CD8-positive, alpha-beta memory T cell (primary cell): ENCODE measurements around the gene LMF1. TPM values are rescaled to one million over a fixed set of nuclear protein-coding genes. Genes with fewer than 3 reads are reported as not detected.
A peak's percentile ranks its signal among the peaks of the same experiment; 100 is the strongest.
"Not testable (repeated sequence)": the region's sequence is repeated elsewhere in the genome, so short reads cannot be mapped to it uniquely, and the experiment has no call there.

Experiments used
- CTCF ChIA-PET: fragments of 350-600 bp; sonication (Branson Sonifier 250); formaldehyde crosslinking; loops from one replicate; lab custom pipeline; 2021; ENCODE audit warnings: antibody characterized with exemption; lab: Charles Lee
- POLR2A ChIA-PET: fragments of 350-600 bp; sonication (Branson Sonifier 250); formaldehyde crosslinking; loops from one replicate; lab custom pipeline; 2021; ENCODE audit warnings: antibody characterized with exemption; lab: Charles Lee
- DNase-seq, 5 donors: peaks; one replicate each; pipeline versions ENCODE4 v3.0.0 to v3.0.0-alpha.2; 2020 to 2022; ENCODE audit warnings: mixed read lengths in 1 of 5
- H3K27ac ChIP-seq: one replicate; pipeline ENCODE4 v1.7.0; 2013; ENCODE audit warnings: low read depth, mild to moderate bottlenecking, low read length, moderate library complexity
- H3K27me3 ChIP-seq: 2 replicates; pipeline ENCODE4 v1.7.0; 2013; ENCODE audit warnings: low read length, mild to moderate bottlenecking; ENCODE audit not compliant: insufficient read depth, poor library complexity, severe bottlenecking
- H3K36me3 ChIP-seq: 2 replicates; pipeline ENCODE4 v1.7.0; 2013; ENCODE audit warnings: mild to moderate bottlenecking, low read length, moderate library complexity; ENCODE audit not compliant: insufficient read depth
- H3K4me1 ChIP-seq: 2 replicates; pipeline ENCODE4 v1.7.0; 2013; ENCODE audit warnings: mild to moderate bottlenecking, low read length, moderate library complexity; ENCODE audit not compliant: insufficient read depth
- H3K4me3 ChIP-seq: 2 replicates; pipeline ENCODE4 v1.7.0; 2013; ENCODE audit warnings: mild to moderate bottlenecking, low read length
- H3K9me3 ChIP-seq: 2 replicates; pipeline ENCODE4 v1.7.0; 2013; ENCODE audit warnings: mild to moderate bottlenecking, low read length
- H3K27ac Mint-ChIP-seq, 8 donors: one replicate each; pipeline ENCODE4 v1.8.0; 2020 to 2021; ENCODE audit warnings: mixed read lengths in 8 of 8, mild to moderate bottlenecking in 6 of 8, inconsistent platforms in 3 of 8, moderate library complexity in 3 of 8
- H3K27me3 Mint-ChIP-seq, 2 donors: one replicate each; pipeline ENCODE4 v1.8.0; 2020 to 2021; ENCODE audit warnings: mixed read lengths in 2 of 2, mild to moderate bottlenecking in 1 of 2, moderate library complexity in 1 of 2
- H3K36me3 Mint-ChIP-seq, 3 donors: one replicate each; pipeline ENCODE4 v1.8.0; 2020 to 2021; ENCODE audit warnings: mixed read lengths in 3 of 3, inconsistent platforms in 1 of 3, mild to moderate bottlenecking in 1 of 3
- H3K4me1 Mint-ChIP-seq, 3 donors: one replicate each; pipeline ENCODE4 v1.8.0; 2020 to 2021; ENCODE audit warnings: mixed read lengths in 3 of 3, inconsistent platforms in 1 of 3, mild to moderate bottlenecking in 1 of 3
- H3K4me3 Mint-ChIP-seq, 7 donors: one replicate each; pipeline ENCODE4 v1.8.0; 2020 to 2021; ENCODE audit warnings: mixed read lengths in 7 of 7, mild to moderate bottlenecking in 6 of 7, moderate library complexity in 4 of 7, inconsistent platforms in 2 of 7
- H3K9me3 Mint-ChIP-seq, 5 donors: one replicate each; pipeline ENCODE4 v1.8.0; 2020 to 2022; ENCODE audit warnings: mixed read lengths in 5 of 5, mild to moderate bottlenecking in 3 of 5, moderate library complexity in 2 of 5, inconsistent platforms in 1 of 5
- polyA plus RNA-seq: library from polyadenylated mRNA; unstranded; fragments of 300-500 nt; fragmentation: Illumina TruSeq; gene quantifications from one replicate; pipeline ENCODE4 v1.2.3, GENCODE V29; 2021
- total RNA-seq, 2 experiments: library from RNA; stranded (reverse); gene quantifications; one replicate each; pipeline ENCODE4 v1.2.3, GENCODE V29; 2021

Gene LMF1
- total and polyA plus RNA-seq, 3 experiments from 2014 or later = 11.7 to 15.8 (median 14.0) TPM

DNA sequence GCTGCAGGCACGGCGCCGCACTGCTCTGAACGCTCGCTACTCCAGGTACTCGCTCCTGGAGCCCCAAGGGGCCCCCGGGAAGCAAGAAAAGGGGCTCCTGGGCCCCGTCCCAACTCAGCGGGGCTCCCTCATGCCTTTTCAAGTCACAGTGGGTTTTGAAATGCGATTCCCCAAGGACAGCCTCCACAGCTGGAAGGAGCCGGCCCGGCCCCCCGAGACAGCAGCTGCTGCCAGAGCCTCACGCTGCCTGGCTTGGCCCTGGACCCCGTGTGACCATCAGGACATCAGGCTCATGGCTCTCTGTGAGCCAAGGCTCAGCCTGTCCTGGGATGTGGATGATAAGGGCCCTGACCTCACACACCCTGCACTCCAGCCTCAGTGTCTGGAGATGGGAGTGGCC lies 80.6 kb downstream of the LMF1 start:
- CTCF ChIA-PET = no interaction called here
- Histone ChIP-seq H3K27me3 (no peaks in the 10 kb centered on the region), H3K9me3 (no peaks in the 10 kb centered on the region), H3K4me3 (no peak overlapping the region), H3K27ac (no peak overlapping the region), H3K4me1 (no peaks in the 10 kb centered on the region), H3K36me3 (no peaks in the 10 kb centered on the region)
- H3K4me3 Mint-ChIP-seq = no peak overlapping the region
- H3K4me1 Mint-ChIP-seq = no peaks in the 10 kb centered on the region
- DNase-seq = no peak
- POLR2A ChIA-PET = no interaction called here
- peaks cover 0 to 2% (median 0%) of the 10 kb centered on the region in 5 donors for H3K9me3 Mint-ChIP-seq
- no peak overlapping the region for H3K27ac Mint-ChIP-seq
- no peaks in the 10 kb centered on the region for H3K27me3 Mint-ChIP-seq
- H3K36me3 Mint-ChIP-seq = peaks cover 0 to 25% (median 0%) of the 10 kb centered on the region in 3 donors

DNA sequence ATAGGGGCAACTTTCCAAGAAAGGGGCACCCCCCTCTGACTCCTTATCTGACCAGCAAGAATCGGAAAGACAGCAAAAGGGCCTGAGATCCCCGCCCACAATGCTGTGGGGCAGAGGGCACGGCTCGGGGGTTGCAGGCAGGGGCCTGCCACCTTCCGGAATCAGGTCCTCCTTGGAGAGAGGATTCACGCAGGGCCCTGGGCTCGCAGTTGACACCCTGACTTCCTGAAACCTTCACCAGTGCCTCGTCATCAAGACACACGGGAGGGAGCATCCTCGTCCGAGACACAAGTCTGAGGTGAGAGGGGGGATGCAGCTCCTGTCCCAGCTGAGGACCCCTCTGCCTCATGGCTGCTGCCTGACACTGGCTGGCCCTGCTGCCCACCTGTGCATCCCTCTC lies 81.2 kb downstream of the LMF1 start:
- Mint-ChIP-seq H3K4me3 (no peak overlapping the region), H3K36me3 (peaks cover 0 to 25% (median 0%) of the 10 kb centered on the region in 3 donors), H3K4me1 (no peaks in the 10 kb centered on the region), H3K9me3 (peaks cover 0 to 2% (median 0%) of the 10 kb centered on the region in 5 donors), H3K27me3 (no peaks in the 10 kb centered on the region), H3K27ac (no peak overlapping the region)
- no peaks in the 10 kb centered on the region for H3K27me3 ChIP-seq
- H3K36me3 ChIP-seq = no peaks in the 10 kb centered on the region
- no peak overlapping the region for H3K27ac ChIP-seq
- H3K4me1 ChIP-seq = no peaks in the 10 kb centered on the region
- no peak overlapping the region for H3K4me3 ChIP-seq
- H3K9me3 ChIP-seq = no peaks in the 10 kb centered on the region
- CTCF ChIA-PET = no interaction called here
- POLR2A ChIA-PET = no interaction called here
- peak in 1 of 5 donors; percentile 16 for DNase-seq

DNA sequence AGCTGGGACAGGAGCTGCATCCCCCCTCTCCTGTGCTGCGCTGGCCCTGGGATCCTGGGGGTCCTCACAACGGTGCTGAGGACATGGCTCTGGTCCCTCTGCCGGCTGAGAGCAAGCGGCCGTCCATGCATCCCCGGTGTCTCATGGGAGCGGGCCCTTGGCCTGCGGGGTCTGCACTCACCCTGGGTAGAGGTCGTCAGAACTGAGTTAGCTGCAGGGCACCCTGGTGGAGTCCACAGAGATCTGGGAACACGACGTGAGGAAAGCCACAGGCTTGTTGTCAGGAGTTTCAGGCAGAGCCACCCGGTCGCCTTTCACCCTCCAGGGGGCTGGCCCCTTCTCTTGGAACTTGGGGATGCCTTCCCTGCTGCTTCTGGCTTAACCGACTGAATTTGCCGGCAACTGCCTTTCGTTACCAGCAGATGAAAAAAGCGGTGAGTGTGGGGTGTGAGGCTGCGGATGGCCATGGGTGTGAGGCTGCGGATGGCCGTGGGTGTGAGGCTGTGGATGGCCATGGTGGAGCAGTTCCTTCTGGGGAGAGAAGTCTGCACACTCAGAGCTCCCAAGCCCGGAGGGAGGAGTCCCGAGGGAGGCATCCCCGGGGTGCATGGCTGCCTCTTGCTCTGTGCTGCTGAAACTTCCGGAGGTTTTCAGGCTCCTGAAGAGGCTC lies 81.7 kb downstream of the LMF1 start:
- Histone ChIP-seq H3K9me3 (peaks cover 5% of the 10 kb centered on the region), H3K36me3 (no peaks in the 10 kb centered on the region), H3K27me3 (no peaks in the 10 kb centered on the region), H3K4me1 (no peaks in the 10 kb centered on the region), H3K4me3 (no peak overlapping the region), H3K27ac (no peak overlapping the region)
- Mint-ChIP-seq H3K4me1 (no peaks in the 10 kb centered on the region), H3K27ac (no peak overlapping the region), H3K4me3 (no peak overlapping the region), H3K36me3 (peaks cover 0 to 23% (median 0%) of the 10 kb centered on the region in 3 donors), H3K9me3 (peaks cover 0 to 2% (median 0%) of the 10 kb centered on the region in 5 donors), H3K27me3 (no peaks in the 10 kb centered on the region)
- peak in 1 of 5 donors; percentile 23 for DNase-seq
- ChIA-PET POLR2A (no interaction called here), CTCF (no interaction called here)

DNA sequence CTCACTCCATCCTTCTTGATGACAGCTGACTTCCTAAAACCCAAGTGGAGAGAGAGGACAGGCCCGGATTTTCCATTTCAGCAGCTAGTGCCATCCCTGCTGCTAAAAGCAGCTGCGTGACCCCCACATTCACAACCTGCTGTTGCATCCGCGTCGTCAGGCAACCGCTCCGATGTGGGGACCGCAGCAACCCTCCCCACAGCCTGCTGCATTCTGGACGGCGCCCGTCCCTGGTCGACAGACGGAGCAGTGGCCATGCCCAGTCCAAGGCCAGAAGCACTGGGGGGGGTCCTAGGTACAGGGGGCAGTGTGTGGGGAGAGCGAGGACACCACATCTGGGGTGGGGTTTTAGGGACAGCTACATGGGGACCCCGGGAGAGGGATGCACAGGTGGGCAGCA lies 82.3 kb downstream of the LMF1 start:
- H3K4me1 Mint-ChIP-seq, H3K9me3 ChIP-seq, H3K4me1 ChIP-seq, CTCF ChIA-PET, H3K27me3 ChIP-seq, H3K27me3 Mint-ChIP-seq, H3K36me3 ChIP-seq, POLR2A ChIA-PET, H3K27ac ChIP-seq, H3K4me3 Mint-ChIP-seq, H3K4me3 ChIP-seq, H3K9me3 Mint-ChIP-seq, H3K27ac Mint-ChIP-seq: not testable (repeated sequence)
- H3K36me3 Mint-ChIP-seq = peaks cover 0 to 23% (median 0%) of the 10 kb centered on the region in 3 donors
- peak in 1 of 5 donors; percentile 42 for DNase-seq

DNA sequence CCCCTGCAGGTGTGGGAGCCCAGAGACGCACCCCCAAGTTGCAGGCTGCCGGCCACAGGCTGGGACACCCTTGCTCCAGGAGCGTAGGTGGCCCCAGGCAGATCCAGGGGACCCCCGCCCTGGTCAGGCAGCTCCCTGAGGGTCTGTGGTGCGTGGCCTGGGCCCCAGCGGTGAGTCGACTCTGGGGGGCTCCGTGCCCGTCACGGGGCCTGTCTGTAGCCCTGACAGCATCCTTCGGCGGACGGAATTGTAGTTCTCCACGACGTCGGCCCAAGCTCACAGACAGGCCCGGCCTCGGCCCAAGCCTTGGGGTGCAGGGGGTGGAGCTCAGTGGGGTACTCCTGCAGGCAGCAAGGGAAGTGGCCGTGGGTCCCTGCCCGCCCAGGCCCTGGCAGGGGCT lies 82.9 kb downstream of the LMF1 start:
- peak in 1 of 5 donors; percentile 43 for DNase-seq
- Mint-ChIP-seq H3K4me1 (no peaks in the 10 kb centered on the region), H3K36me3 (peaks cover 0 to 18% (median 0%) of the 10 kb centered on the region in 3 donors), H3K27ac (no peak overlapping the region), H3K9me3 (peaks cover 0 to 2% (median 0%) of the 10 kb centered on the region in 5 donors), H3K4me3 (no peak overlapping the region), H3K27me3 (no peaks in the 10 kb centered on the region)
- Histone ChIP-seq H3K27ac (no peak overlapping the region), H3K4me1 (no peaks in the 10 kb centered on the region), H3K27me3 (no peaks in the 10 kb centered on the region), H3K4me3 (no peak overlapping the region), H3K36me3 (no peaks in the 10 kb centered on the region), H3K9me3 (peaks cover 9% of the 10 kb centered on the region)
- POLR2A ChIA-PET = no interaction called here
- CTCF ChIA-PET = no interaction called here

DNA sequence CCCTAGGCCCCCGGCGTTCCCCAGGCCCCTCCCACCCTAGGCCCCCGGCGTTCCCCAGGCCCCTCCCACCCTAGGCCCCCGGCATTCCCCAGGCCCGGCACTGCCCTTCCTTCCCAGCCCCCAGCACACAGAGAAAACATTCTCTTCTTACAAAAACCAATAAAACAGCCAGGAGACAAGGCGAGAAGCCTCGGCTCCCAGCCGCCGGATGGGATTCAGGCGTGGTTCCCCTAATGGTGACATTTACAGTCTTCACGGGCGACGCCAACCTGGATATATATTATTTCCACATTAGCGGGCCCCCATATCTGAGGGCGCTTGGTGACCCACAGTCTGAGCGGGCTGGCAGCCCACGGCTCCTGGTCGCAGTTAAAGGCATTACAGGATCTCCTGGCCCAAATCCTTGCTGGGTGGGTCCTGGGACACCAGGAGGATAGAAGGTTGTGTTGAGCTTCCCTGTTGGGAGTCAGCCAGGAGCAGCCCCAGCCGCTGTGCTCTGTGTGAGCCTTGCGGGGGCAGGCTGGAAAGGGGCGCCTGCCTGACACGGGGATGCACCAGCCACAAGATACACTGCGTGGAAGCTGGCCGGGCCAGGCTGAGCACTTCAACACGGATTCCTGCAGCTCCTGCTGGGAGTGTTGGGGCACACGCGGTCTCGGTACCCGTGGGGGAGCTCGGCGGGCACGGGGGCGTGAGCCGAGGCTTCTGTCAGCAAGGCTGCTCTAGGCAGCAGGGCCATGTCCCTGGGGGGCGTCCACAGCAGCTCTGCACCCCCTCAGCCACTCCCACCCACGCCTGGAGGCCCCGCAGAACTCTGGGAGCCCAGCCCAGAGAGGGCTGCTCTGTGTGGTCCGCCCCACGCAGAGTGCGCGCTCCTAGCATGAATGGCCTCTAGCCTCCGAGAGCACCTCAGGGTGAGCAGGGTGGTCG lies 83.7 kb downstream of the LMF1 start:
- peaks cover 0 to 16% (median 0%) of the 10 kb centered on the region in 3 donors for H3K36me3 Mint-ChIP-seq
- peaks cover 9% of the 10 kb centered on the region for H3K9me3 ChIP-seq
- H3K27me3 ChIP-seq = no peaks in the 10 kb centered on the region
- DNase-seq = peak in 1 of 5 donors; percentile 39
- ChIA-PET POLR2A (interaction anchor here (0.6 kb wide), 1 partner anchor 1443 kb away, joined by 3 read pairs; no protein-coding TSS in a partner anchor), CTCF (no interaction called here)
- no peak overlapping the region for H3K4me3 ChIP-seq
- H3K9me3 Mint-ChIP-seq = peaks cover 0 to 2% (median 0%) of the 10 kb centered on the region in 5 donors
- H3K4me3 Mint-ChIP-seq = no peak overlapping the region
- no peaks in the 10 kb centered on the region for H3K4me1 ChIP-seq
- H3K36me3 ChIP-seq = no peaks in the 10 kb centered on the region
- no peaks in the 10 kb centered on the region for H3K4me1 Mint-ChIP-seq
- no peak overlapping the region for H3K27ac Mint-ChIP-seq
- H3K27ac ChIP-seq = no peak overlapping the region
- H3K27me3 Mint-ChIP-seq = no peaks in the 10 kb centered on the region

DNA sequence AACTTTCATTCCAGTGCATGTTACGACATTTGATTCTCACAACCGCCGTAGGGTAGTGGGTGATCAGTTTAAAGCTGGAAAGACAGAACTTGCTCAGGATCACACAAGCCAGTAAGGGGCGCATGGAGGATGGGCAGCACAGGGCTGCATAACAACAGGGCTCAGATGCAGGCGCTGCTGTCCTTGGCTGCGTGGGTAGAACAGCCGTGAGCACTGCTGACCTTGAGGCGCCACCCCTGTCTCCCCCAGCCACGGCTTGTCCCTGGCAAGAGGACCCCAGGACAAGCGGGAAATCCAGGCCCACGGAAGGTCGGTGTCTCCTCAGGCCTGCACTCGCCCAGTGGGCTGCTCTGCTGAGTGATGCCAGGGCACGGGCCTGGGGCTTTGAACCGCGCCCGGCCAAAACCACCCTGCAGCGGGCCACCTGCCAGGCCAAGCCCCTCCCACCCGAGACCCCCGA lies 84.7 kb downstream of the LMF1 start:
- H3K36me3 Mint-ChIP-seq = peaks cover 0 to 8% (median 0%) of the 10 kb centered on the region in 3 donors
- Histone ChIP-seq H3K9me3 (peaks cover 9% of the 10 kb centered on the region), H3K36me3 (no peaks in the 10 kb centered on the region), H3K27me3 (no peaks in the 10 kb centered on the region), H3K27ac (no peak overlapping the region), H3K4me1 (no peaks in the 10 kb centered on the region), H3K4me3 (no peak overlapping the region)
- no peak overlapping the region for H3K4me3 Mint-ChIP-seq
- H3K27ac Mint-ChIP-seq = no peak overlapping the region
- H3K4me1 Mint-ChIP-seq = peaks cover 0 to 2% (median 0%) of the 10 kb centered on the region in 3 donors
- CTCF ChIA-PET = no interaction called here
- H3K9me3 Mint-ChIP-seq = peaks cover 0 to 3% (median 0%) of the 10 kb centered on the region in 5 donors
- no peaks in the 10 kb centered on the region for H3K27me3 Mint-ChIP-seq
- POLR2A ChIA-PET = no interaction called here
- DNase-seq = peak in 1 of 5 donors; percentile 41

DNA sequence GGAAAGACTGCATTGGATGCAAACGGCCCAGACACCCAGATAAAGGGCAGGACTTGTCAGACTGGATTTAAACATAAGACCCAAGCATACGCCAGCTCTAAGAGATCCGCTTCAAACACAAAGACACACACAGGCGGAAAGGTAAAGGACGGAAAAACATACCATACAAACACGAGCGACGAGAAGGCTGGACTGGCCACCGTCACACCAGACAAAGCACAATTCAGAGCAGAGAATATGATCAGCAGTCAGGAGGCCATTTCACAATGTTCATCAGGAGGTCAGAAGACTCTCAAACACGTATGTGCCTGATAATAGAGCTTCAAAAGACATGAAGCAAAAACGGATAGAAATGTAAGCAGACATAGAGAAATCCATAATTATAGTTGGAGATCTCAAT lies 85.4 kb downstream of the LMF1 start:
- H3K4me1 ChIP-seq = no peaks in the 10 kb centered on the region
- H3K27ac Mint-ChIP-seq = no peak overlapping the region
- H3K4me1 Mint-ChIP-seq = peaks cover 0 to 2% (median 0%) of the 10 kb centered on the region in 3 donors
- H3K36me3 ChIP-seq = no peaks in the 10 kb centered on the region
- no peak for DNase-seq
- peaks cover 9% of the 10 kb centered on the region for H3K9me3 ChIP-seq
- CTCF ChIA-PET = no interaction called here
- no peak overlapping the region for H3K4me3 ChIP-seq
- no peak overlapping the region for H3K4me3 Mint-ChIP-seq
- H3K27ac ChIP-seq = no peak overlapping the region
- POLR2A ChIA-PET = no interaction called here
- H3K36me3 Mint-ChIP-seq = peaks cover 0 to 8% (median 0%) of the 10 kb centered on the region in 3 donors
- no peaks in the 10 kb centered on the region for H3K27me3 Mint-ChIP-seq
- peaks cover 0 to 3% (median 0%) of the 10 kb centered on the region in 5 donors for H3K9me3 Mint-ChIP-seq
- no peaks in the 10 kb centered on the region for H3K27me3 ChIP-seq
